Nephron progenitor cell (in vitro differentiated cells): ENCODE measurements around the gene CLEC20A.

ENCODE experiments used
- DNase-seq: peaks from one replicate; pipeline ENCODE4 v3.0.0; 2021
- H3K27ac Mint-ChIP-seq: 2 replicates; pipeline ENCODE4 v1.8.0; 2021; ENCODE audit warnings: mild to moderate bottlenecking, moderate library complexity, mixed read lengths
- H3K27me3 Mint-ChIP-seq: 2 replicates; pipeline ENCODE4 v1.8.0; 2021; ENCODE audit warnings: mild to moderate bottlenecking, low read depth, mixed read lengths; ENCODE audit not compliant: poor library complexity
- H3K36me3 Mint-ChIP-seq: 2 replicates; pipeline ENCODE4 v1.8.0; 2021; ENCODE audit warnings: low read depth, mixed read lengths
- H3K4me1 Mint-ChIP-seq: 2 replicates; pipeline ENCODE4 v1.8.0; 2021; ENCODE audit warnings: mixed read lengths
- H3K4me3 Mint-ChIP-seq: 2 replicates; pipeline ENCODE4 v1.8.0; 2021; ENCODE audit warnings: mild to moderate bottlenecking, moderate library complexity, mixed read lengths
- H3K9me3 Mint-ChIP-seq: 2 replicates; pipeline ENCODE4 v1.8.0; 2021; ENCODE audit warnings: mild to moderate bottlenecking, moderate library complexity, mixed read lengths
- CTCF ChIP-seq: fragments of 200-600 bp; sonication (generic); IDR thresholded peaks from 2 replicates; pipeline ENCODE4 v1.5.0; 2021; ENCODE audit warnings: antibody characterized with exemption

CLEC20A gene

DNA sequence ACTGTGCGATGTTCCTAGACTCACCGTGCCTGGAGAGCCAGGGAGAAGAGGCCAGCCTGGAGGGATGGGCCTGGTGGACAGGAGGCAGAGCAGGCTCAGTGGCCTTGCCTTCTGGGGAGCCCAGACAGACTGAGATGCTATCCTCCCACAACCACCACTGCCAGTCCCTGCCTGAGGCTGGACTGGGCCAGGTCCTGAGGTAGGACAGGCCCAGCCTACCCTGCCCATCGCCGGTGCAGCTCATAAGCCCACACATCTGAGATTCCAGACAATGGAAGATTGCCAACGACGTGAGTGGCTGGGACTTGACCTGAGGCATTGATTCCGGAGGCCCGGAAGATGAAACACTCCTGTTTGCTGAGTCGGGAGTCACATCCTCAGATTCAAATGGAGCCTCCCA is 5.8 kb downstream of the CLEC20A start:
- H3K36me3 Mint-ChIP-seq: no peaks in the 10 kb centered on the region
- no peaks in the 10 kb centered on the region for H3K4me1 Mint-ChIP-seq
- H3K9me3 Mint-ChIP-seq: no peaks in the 10 kb centered on the region
- TF ChIP-seq CTCF: no peak
- H3K27ac Mint-ChIP-seq: no peak overlapping the region
- no peak overlapping the region for H3K4me3 Mint-ChIP-seq
- peaks cover 5% of the 10 kb centered on the region for H3K27me3 Mint-ChIP-seq
- no peak for DNase-seq

GRCh38 chr1:178490136-178490535 is 6.6 kb downstream of the CLEC20A start:
- H3K4me1 Mint-ChIP-seq: no peaks in the 10 kb centered on the region
- no peak overlapping the region for H3K27ac Mint-ChIP-seq
- no peaks in the 10 kb centered on the region for H3K36me3 Mint-ChIP-seq
- H3K27me3 Mint-ChIP-seq: peaks cover 5% of the 10 kb centered on the region
- no peaks in the 10 kb centered on the region for H3K9me3 Mint-ChIP-seq
- H3K4me3 Mint-ChIP-seq: no peak overlapping the region
- TF ChIP-seq CTCF: no peak
- DNase-seq: no peak

DNA sequence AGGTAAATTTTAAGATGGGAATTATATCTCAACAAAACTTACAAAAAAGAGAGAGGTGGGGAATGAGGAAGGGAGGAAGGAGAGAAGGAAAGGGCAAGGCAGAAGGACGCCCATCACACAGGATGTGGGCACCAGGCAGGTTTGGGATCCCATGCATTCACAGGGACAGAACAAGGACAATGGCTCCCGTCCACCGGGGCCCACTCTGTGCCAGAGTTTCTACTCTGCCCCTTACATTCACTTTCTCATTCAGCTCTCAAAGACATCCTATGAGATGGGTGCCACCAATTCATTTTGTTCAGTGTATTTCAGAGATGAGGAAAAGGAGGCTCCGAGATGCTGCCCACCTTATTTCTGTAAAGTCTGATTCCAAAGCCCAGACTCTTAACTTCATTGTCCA is 7.4 kb downstream of the CLEC20A start:
- Mint-ChIP-seq H3K4me1 (no peaks in the 10 kb centered on the region), H3K4me3 (no peak overlapping the region), H3K36me3 (no peaks in the 10 kb centered on the region), H3K27me3 (peaks cover 3% of the 10 kb centered on the region), H3K27ac (no peak overlapping the region), H3K9me3 (no peaks in the 10 kb centered on the region)
- no peak for DNase-seq
- no peak for TF ChIP-seq CTCF

GRCh38 chr1:178488393-178488792 is 8.4 kb downstream of the CLEC20A start:
- H3K36me3 Mint-ChIP-seq: no peaks in the 10 kb centered on the region
- H3K4me3 Mint-ChIP-seq: no peak overlapping the region
- DNase-seq: no peak
- peaks cover 6% of the 10 kb centered on the region for H3K27me3 Mint-ChIP-seq
- no peak for TF ChIP-seq CTCF
- no peaks in the 10 kb centered on the region for H3K9me3 Mint-ChIP-seq
- no peaks in the 10 kb centered on the region for H3K4me1 Mint-ChIP-seq
- no peak overlapping the region for H3K27ac Mint-ChIP-seq

GRCh38 chr1:178487070-178487615 is 9.6 kb downstream of the CLEC20A start:
- Mint-ChIP-seq H3K27me3 (peaks cover 7% of the 10 kb centered on the region), H3K36me3 (no peaks in the 10 kb centered on the region), H3K27ac (no peak overlapping the region), H3K4me1 (no peaks in the 10 kb centered on the region), H3K9me3 (no peaks in the 10 kb centered on the region), H3K4me3 (no peak overlapping the region)
- DNase-seq: no peak
- no peak for TF ChIP-seq CTCF
